NCI-H128 (cell line): ENCODE data around the gene MUC5B.

Source experiments
- DNase-seq: peaks from one replicate; lab custom pipeline; 2025; ENCODE audit not compliant: unreplicated experiment; lab: John Stamatoyannopoulos, UW

Gene MUC5B

GRCh38 chr11:1218788-1219445 lies 3.9 kb upstream of the MUC5B start:
- DNase-seq = no peak

GRCh38 chr11:1219446-1219833 lies 3.4 kb upstream of the MUC5B start:
- DNase-seq = no peak

GRCh38 chr11:1219834-1220815 lies 2.7 kb upstream of the MUC5B start:
- no peak for DNase-seq

GRCh38 chr11:1220941-1221721 lies 1.7 kb upstream of the MUC5B start:
- no peak for DNase-seq

- DNase-seq = no peak
Observed at GRCh38 chr11:1221848-1222311, 986 bp upstream of the MUC5B start.

GRCh38 chr11:1223346-1224110 lies 662 bp downstream of the MUC5B start:
- no peak for DNase-seq

GRCh38 chr11:1224111-1224490 lies 1.2 kb downstream of the MUC5B start:
- DNase-seq = no peak

GRCh38 chr11:1224491-1225385 lies 1.9 kb downstream of the MUC5B start:
- DNase-seq = no peak

GRCh38 chr11:1225386-1226225 lies 2.7 kb downstream of the MUC5B start:
- DNase-seq = no peak

- DNase-seq = no peak
Observed at GRCh38 chr11:1226226-1226985, 3.5 kb downstream of the MUC5B start.

- DNase-seq = no peak
Observed at GRCh38 chr11:1226986-1227550, 4.2 kb downstream of the MUC5B start.

GRCh38 chr11:1227551-1228100 lies 4.8 kb downstream of the MUC5B start:
- DNase-seq = no peak

- DNase-seq = no peak
Observed at GRCh38 chr11:1228101-1228821, 5.4 kb downstream of the MUC5B start.

GRCh38 chr11:1228921-1229451 lies 6.1 kb downstream of the MUC5B start:
- DNase-seq = no peak

- DNase-seq = no peak
Observed at GRCh38 chr11:1229471-1230120, 6.7 kb downstream of the MUC5B start.

- no peak for DNase-seq
Observed at GRCh38 chr11:1230121-1230455, 7.2 kb downstream of the MUC5B start.
